ENCODE data around the gene HOXA2. TPM values are rescaled to one million over a fixed set of nuclear protein-coding genes. Genes with fewer than 3 reads are reported as not detected.

HOXA2 gene
- total RNA-seq, 1 donor from 2014 or later = 17.9 TPM

DNA sequence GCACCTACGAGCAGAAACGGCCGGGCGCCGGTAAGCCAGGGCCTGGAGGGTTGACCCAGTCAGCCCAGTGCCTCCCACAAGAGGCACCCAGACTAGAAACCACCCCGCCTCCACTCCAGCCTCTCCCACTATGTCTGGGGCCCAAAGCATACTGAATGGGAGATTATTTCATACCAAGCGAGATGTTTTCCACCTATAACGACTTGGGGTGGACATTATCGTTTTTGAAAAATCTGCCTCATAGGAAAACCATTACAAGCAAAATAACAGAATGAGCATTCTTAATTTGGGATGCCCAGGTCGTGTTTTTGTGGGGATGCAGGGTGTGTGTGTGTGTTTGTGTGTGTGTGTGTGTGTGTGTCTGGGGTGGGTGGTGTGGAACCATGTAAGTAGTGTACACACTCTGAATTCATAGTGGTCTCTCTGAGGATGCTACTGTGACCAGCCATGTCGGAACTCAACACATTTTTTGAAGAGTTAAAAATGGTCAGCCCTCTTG, 43.5 kb upstream of the HOXA2 start:
- Mint-ChIP-seq H3K27me3 (peaks cover 65% of the 10 kb centered on the region), H3K4me1 (ENCODE audit: low read depth) (peaks cover 25% of the 10 kb centered on the region), H3K36me3 (ENCODE audit: insufficient read depth) (peaks cover 6% of the 10 kb centered on the region), H3K27ac (no peak overlapping the region), H3K9me3 (ENCODE audit: low read depth) (no peaks in the 10 kb centered on the region), H3K4me3 (ENCODE audit: low read depth) (no peak overlapping the region)
- no peak for TF ChIP-seq CTCF (IDR thresholded peaks at IDR 0.05; ENCODE audit: unreplicated experiment)
- no peak for DNase-seq (ENCODE audit: low spot score, unreplicated experiment)

DNA sequence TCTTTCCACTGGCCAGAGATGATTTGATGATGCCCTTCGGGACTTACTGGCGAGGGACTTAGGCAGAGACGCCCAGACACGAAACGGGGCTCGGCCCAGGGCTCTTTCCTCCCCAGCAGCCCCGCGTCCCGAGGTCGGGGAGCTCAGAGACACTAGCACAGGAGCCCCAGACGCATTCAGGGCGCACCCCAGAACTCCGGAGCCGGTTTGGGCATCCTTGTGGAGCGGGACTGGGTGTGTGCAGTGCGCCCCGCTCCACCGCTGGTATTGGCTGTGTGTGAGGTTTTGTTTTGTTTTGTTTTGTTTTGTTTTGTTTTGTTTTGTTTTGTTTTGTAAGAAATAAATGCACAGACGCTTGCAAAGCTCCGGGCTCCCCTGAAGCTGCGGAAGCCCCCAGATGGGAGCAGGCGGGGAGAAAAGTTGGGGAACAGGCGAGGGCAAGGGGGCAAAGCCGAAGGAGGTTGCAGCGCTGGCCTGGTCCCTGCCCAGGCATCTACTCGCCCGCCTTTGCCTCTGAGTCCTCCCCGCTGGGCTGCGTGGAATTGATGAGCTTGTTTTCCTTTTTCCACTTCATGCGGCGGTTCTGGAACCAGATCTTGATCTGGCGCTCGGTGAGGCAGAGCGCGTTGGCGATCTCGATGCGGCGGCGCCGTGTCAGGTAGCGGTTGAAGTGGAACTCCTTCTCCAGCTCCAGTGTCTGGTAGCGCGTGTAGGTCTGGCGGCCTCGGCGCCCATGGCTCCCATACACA, 42.9 kb upstream of the HOXA2 start:
- Mint-ChIP-seq H3K36me3 (ENCODE audit: insufficient read depth) (peaks cover 6% of the 10 kb centered on the region), H3K27me3 (peaks cover 58% of the 10 kb centered on the region), H3K4me1 (ENCODE audit: low read depth) (peaks cover 26% of the 10 kb centered on the region), H3K27ac (no peak overlapping the region), H3K9me3 (ENCODE audit: low read depth) (no peaks in the 10 kb centered on the region), H3K4me3 (ENCODE audit: low read depth) (peak overlapping the region; percentile 20)
- DNase-seq (ENCODE audit: low spot score, unreplicated experiment) = no peak
- no peak for TF ChIP-seq CTCF (IDR thresholded peaks at IDR 0.05; ENCODE audit: unreplicated experiment)

- Mint-ChIP-seq H3K27ac (no peak overlapping the region), H3K27me3 (peaks cover 53% of the 10 kb centered on the region), H3K4me3 (ENCODE audit: low read depth) (peak overlapping the region; percentile 20), H3K4me1 (ENCODE audit: low read depth) (peaks cover 29% of the 10 kb centered on the region), H3K36me3 (ENCODE audit: insufficient read depth) (peaks cover 6% of the 10 kb centered on the region), H3K9me3 (ENCODE audit: low read depth) (no peaks in the 10 kb centered on the region)
- no peak for DNase-seq (ENCODE audit: low spot score, unreplicated experiment)
- TF ChIP-seq CTCF (IDR thresholded peaks at IDR 0.05; ENCODE audit: unreplicated experiment) = no peak
These were observed 42.3 kb upstream of the HOXA2 start for GRCh38 chr7:27144781-27145164.

- Mint-ChIP-seq H3K4me1 (ENCODE audit: low read depth) (peaks cover 27% of the 10 kb centered on the region), H3K9me3 (ENCODE audit: low read depth) (no peaks in the 10 kb centered on the region), H3K36me3 (ENCODE audit: insufficient read depth) (peaks cover 6% of the 10 kb centered on the region), H3K27me3 (peaks cover 47% of the 10 kb centered on the region), H3K27ac (peak overlapping the region; percentile 52), H3K4me3 (ENCODE audit: low read depth) (peak overlapping the region; percentile 93)
- TF ChIP-seq CTCF (IDR thresholded peaks at IDR 0.05; ENCODE audit: unreplicated experiment) = no peak
- DNase-seq (ENCODE audit: low spot score, unreplicated experiment) = no peak
These were observed 41.7 kb upstream of the HOXA2 start for GRCh38 chr7:27143950-27144780.
